Right atrium auricular region (tissue), 2 donors: Measurements from ENCODE around the gene TUB. TPM values are rescaled to one million over a fixed set of nuclear protein-coding genes. Genes with fewer than 3 reads are reported as not detected.
A peak's percentile ranks its signal among the peaks of the same experiment; 100 is the strongest.

Experiments used
- DNase-seq: peaks from one replicate; pipeline ENCODE4 v3.0.0-alpha.2; 2019; ENCODE audit warnings: low spot score
- H3K27ac ChIP-seq, 2 donors: fragments of 200-600 bp; sonication (generic); 1 replicate in 1 of 2; 2 replicates in 1 of 2; pipeline ENCODE4 v1.5.1; 2016 to 2019
- H3K27me3 ChIP-seq, 2 donors: fragments of 200-600 bp; sonication (generic); one replicate each; pipeline versions ENCODE4 v1.5.1 to v1.6.0; 2017 to 2019
- H3K36me3 ChIP-seq: fragments of 200-600 bp; sonication (generic); one replicate; pipeline ENCODE4 v1.5.1; 2016
- H3K4me1 ChIP-seq, 2 donors: fragments of 200-600 bp; sonication (generic); one replicate each; pipeline versions ENCODE4 v1.5.1 to v1.6.0; 2017 to 2019
- H3K4me3 ChIP-seq, 2 donors: fragments of 200-600 bp; sonication (generic); 1 replicate in 1 of 2; 2 replicates in 1 of 2; pipeline ENCODE4 v1.5.1; 2017 to 2019; ENCODE audit warnings: mild to moderate bottlenecking in 1 of 2, moderate library complexity in 1 of 2
- H3K9me3 ChIP-seq, 2 donors: fragments of 200-600 bp; sonication (generic); one replicate each; pipeline ENCODE4 v1.5.1; 2019
- CTCF ChIP-seq, 2 donors: fragments of 200-600 bp; sonication (generic); IDR thresholded peaks; one replicate each; pipeline ENCODE4 v1.5.1; 2019; ENCODE audit warnings: antibody characterized with exemption in 2 of 2
- total RNA-seq, 2 donors: library from RNA; depleted of rRNA; stranded (reverse); fragments of >200 nt; gene quantifications; one replicate each; pipeline ENCODE4 v1.1.0, GENCODE V29; 2016

TUB gene
- total RNA-seq, 2 donors from 2014 or later, result 11.3 to 22.9 TPM

DNA sequence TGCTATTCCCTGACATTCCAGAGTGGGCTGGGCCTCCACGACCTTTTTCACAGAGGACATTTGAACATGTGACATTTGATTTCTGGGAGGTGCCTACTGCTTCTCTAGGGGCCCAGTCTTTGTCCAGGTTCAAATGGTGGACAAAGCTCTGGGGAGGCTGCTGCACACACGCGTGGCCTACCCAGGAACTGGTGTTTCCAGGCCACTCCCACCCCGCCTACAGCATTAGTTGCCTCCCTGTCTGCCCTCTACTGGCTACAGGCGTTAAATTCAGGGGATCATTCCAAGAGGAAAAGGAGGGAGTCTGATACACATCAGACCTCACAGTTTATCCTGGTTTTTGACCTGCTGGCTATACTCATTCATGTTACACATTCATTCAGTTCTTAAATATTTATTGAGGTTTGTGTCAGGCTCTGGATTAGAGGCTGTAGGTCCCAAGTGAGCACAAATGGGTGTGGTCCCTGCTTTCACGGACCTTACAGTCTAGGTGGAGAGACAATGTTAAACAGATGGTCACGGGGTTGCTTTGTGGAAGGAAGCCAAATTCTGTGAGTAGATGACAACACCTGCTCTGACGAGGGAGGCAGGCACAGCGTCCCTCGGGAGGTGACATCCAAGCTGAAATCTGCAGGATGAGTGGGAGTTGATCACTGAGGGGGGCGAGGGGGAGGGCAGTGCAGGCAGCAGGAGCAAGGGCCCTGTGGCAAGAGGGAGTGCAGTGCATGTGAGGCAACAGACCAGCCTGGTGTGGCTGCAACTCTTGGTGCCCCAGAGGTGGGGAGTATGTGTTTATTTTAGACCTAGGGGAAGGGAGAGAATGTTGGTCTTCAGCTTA lies 11.8 kb downstream of the TUB start:
- no peak for DNase-seq
- H3K36me3 ChIP-seq, result peaks cover 11% of the 10 kb centered on the region
- no peaks in the 10 kb centered on the region for H3K9me3 ChIP-seq
- H3K4me1 ChIP-seq, result peaks cover 0 to 13% of the 10 kb centered on the region in 2 donors
- no peak overlapping the region for H3K27ac ChIP-seq
- H3K4me3 ChIP-seq, result no peak overlapping the region
- H3K27me3 ChIP-seq, result no peaks in the 10 kb centered on the region
- TF ChIP-seq CTCF (IDR thresholded peaks at IDR 0.05), result peak; percentile 48 to 75

GRCh38 chr11:8093931-8094575 lies 13.0 kb downstream of the TUB start:
- Histone ChIP-seq H3K27me3 (no peaks in the 10 kb centered on the region), H3K9me3 (no peaks in the 10 kb centered on the region), H3K36me3 (peaks cover 17% of the 10 kb centered on the region), H3K27ac (no peak overlapping the region), H3K4me3 (no peak overlapping the region), H3K4me1 (peaks cover 0 to 13% of the 10 kb centered on the region in 2 donors)
- TF ChIP-seq CTCF (IDR thresholded peaks at IDR 0.05), result no peak
- peak; percentile 16 for DNase-seq

- Histone ChIP-seq H3K4me3 (no peak overlapping the region), H3K27me3 (no peaks in the 10 kb centered on the region), H3K4me1 (peaks cover 0 to 13% of the 10 kb centered on the region in 2 donors), H3K36me3 (peaks cover 20% of the 10 kb centered on the region), H3K9me3 (no peaks in the 10 kb centered on the region), H3K27ac (no peak overlapping the region)
- peak; percentile 49 for DNase-seq
- TF ChIP-seq CTCF (IDR thresholded peaks at IDR 0.05), result no peak
Observed at GRCh38 chr11:8094656-8095055, 13.6 kb downstream of the TUB start.

DNA sequence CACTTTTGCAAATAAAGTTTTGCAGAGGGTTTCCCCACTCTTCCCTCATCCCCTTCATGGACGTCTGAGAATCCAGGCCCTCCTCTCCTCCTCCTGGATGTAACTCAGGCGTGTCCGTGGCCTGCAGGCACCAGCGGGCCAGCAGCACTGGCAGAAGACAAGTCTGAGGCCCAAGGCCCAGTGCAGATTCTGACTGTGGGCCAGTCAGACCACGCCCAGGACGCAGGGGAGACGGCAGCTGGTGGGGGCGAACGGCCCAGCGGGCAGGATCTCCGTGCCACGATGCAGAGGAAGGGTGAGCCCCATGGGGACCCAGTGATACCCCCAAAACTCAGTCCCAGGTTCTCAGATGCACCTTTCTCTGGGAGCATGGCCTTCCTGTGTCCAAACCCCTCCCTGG lies 14.4 kb downstream of the TUB start:
- Histone ChIP-seq H3K9me3 (no peaks in the 10 kb centered on the region), H3K4me1 (peaks cover 0 to 13% of the 10 kb centered on the region in 2 donors), H3K27me3 (no peaks in the 10 kb centered on the region), H3K36me3 (peaks cover 28% of the 10 kb centered on the region), H3K4me3 (no peak overlapping the region), H3K27ac (no peak overlapping the region)
- no peak for TF ChIP-seq CTCF (IDR thresholded peaks at IDR 0.05)
- DNase-seq, result peak; percentile 50

DNA sequence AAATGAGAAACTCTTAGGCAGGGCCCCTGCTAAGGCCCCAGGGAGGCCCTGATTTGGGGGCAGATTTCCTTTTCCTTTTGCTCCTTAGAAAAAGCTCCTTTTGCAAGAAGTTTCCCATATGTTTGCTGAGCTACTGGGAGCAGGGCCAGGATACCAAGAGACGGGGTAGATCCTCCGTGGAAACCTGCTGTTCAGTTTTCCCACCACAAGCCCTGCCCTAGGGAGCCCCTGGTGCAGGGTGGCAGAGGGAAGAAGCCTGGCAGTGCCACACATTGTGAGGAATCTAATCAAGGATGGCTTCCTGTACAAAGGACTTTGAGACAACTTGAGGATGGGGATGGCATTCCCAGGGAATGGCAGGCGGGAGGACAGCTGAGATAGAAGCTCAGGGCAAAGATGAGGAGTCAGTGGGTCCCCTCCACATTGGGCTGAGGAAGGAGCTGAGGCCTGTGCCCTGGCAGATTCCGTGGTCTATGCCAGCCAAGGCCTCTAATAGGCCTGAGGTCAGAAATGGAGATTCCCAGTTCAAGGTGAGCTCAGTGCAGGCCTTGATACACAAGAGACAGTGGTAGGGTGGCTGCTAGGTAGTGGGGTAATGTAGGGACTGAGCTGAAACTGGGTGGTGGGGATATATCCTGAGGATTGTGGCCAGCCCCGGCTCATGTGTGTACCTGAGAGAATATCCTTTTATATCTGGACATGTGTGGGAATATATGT lies 15.0 kb downstream of the TUB start:
- DNase-seq, result peak; percentile 13
- no peak overlapping the region for H3K27ac ChIP-seq
- H3K36me3 ChIP-seq, result peaks cover 33% of the 10 kb centered on the region
- peaks cover 0 to 13% of the 10 kb centered on the region in 2 donors for H3K4me1 ChIP-seq
- no peaks in the 10 kb centered on the region for H3K27me3 ChIP-seq
- no peaks in the 10 kb centered on the region for H3K9me3 ChIP-seq
- TF ChIP-seq CTCF (IDR thresholded peaks at IDR 0.05), result no peak
- no peak overlapping the region for H3K4me3 ChIP-seq
